Fibroblast of skin of scalp (primary cell): Measurements from ENCODE around the gene DR1.
"Not testable (repeated sequence)": the region's sequence is repeated elsewhere in the genome, so short reads cannot be mapped to it uniquely, and the experiment has no call there.

Experiments
- DNase-seq: peaks from one replicate; pipeline ENCODE4 v3.0.0-alpha.2; 2013

Gene DR1

DNA sequence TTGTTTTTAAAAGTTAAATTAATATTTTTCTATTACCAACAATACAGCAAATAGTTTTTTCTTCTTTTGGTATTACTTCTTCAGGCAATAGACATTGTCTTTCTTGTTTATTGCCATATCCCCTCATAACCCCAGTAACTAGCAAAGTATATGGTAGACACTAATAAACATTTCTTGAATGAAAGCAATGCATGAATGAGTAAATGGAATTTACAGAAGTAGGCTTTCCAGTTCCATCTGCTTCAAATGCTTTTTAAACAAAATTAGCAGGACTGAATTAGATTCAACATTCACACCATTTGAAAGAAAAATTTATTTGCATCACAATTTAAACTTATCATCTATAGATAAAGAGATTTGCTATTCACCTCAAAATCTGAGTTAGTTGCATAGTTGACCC is 5.6 kb upstream of the DR1 start:
- DNase-seq = no peak

DNA sequence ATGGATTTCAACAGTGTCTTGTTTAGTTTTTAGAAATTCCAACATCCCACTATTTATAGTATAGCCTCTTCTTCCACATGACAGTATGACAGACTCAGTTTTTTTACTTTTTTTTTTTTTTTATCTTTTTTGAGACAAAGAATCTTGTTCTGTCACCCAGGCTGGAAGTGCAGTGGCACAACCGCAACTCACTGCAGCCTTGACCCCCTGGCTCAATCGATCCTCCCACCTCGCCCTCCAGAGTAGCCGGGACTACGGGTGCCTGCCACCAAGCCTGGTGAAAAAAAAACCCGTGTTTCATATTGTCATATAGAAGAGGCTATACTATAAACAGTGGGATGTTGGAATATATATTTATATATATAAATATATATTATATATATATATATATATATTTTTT is 1.2 kb upstream of the DR1 start:
- no peak for DNase-seq

- no peak for DNase-seq
These were observed 648 bp upstream of the DR1 start for GRCh38 chr1:93344886-93345632.

DNA sequence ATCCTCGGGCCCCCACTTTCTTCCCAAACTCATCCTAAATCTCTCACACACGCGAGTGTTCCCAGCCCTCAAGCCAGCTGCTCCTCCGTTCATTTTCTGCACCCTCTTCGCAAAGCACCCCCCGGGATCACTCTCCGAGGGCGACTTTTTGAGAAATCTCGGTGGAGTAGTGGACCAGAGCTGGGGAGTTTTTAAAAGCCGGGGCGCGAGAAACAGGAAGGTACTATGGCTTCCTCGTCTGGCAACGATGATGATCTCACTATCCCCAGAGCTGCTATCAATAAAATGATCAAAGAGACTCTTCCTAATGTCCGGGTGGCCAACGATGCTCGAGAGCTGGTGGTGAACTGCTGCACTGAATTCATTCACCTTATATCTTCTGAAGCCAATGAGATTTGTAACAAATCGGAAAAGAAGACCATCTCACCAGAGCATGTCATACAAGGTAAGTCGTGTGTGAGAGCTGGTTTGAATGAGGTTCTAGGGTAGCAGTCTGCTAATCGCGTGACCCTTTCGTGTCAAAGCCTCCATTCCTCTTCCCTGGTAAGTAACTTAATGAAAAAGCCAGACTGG is 800 bp downstream of the DR1 start:
- no peak for DNase-seq

DNA sequence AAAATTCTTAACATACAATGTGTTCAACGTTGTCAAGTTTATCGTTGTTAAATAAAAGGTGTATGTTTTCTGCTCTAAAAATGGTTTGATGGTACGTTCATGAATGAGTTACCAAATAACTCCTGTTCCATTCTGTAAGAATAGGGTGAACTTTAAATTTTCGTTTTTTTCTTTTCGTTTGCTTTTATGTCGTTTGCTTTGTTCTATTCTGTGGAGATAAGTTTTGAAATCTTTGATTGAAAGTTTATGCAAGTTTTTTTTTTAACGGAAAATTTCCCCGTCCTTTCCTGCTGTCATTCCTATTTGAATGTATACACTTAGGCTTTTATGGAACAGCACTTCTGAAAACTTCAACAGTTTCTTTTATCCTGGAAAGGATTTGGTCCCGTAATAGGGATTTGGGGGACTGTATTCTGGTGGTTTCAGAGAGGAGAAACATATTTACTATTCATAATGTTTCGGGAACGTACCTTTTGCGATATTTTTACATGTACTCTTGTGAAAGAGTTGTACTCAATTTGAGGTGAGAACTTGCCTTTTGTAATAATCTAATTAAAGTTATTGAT is 1.7 kb downstream of the DR1 start:
- no peak for DNase-seq

GRCh38 chr1:93348104-93348728 is 2.5 kb downstream of the DR1 start:
- no peak for DNase-seq

DNA sequence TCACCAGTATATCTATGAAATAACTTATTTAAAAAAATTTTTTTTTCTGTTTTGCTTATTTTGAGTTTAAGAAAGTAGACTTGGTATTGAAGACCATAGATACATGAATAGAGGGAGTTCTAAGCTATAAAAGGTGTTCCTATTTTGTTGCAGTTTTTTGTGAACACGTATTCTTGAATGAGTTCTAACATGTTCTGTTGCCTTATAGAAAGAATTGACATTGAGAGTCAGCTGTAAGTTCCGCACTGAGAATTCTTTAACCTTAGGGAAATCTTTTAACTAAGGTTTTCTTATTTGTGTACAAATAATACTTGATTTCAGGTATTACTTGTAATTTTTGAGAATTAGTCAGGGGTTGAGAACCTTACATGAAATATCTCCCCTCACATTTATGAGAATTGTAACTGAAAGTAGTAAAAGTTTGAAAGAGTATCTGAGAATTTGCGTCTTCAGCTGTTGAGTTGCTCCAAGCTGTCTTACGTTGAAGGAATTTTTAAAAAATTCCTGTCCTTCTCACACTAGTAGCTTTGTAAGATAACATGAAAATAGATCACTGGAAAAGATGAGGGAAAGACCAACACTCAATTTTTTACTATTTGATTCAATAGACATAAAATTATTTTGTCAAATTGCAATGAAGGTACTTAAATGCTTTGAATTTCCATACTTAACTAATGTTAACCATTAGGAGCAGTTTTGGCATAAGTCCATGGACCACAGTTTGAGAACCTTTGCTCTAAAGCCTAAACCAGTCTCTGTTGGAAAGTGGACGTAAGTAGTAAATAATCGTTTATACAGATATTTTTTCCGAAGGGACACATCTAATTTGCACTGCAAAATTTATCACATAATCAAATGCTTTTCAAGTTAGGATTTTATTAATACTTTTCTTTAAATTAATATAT is 3.8 kb downstream of the DR1 start:
- DNase-seq = no peak

DNA sequence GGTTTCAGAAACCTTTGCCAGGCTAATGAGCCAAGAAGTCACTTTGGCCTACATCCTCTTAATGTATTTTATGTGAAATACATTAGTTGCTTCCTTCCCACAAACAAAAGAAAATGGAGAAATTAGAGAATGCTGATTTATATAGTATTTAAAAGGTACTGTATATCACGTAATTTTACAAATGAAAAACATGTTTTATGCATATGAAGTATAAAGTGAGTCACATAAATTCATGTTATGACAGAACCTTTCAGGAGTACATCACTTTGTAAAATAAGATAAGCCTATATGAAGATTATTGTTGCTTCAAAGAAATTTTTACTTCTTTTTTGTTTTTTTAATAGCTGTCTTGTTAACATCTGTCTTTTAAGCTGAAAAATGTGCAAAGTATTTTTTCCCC is 4.6 kb downstream of the DR1 start:
- DNase-seq = no peak

GRCh38 chr1:93350875-93351274 is 5.2 kb downstream of the DR1 start:
- no peak for DNase-seq

DNA sequence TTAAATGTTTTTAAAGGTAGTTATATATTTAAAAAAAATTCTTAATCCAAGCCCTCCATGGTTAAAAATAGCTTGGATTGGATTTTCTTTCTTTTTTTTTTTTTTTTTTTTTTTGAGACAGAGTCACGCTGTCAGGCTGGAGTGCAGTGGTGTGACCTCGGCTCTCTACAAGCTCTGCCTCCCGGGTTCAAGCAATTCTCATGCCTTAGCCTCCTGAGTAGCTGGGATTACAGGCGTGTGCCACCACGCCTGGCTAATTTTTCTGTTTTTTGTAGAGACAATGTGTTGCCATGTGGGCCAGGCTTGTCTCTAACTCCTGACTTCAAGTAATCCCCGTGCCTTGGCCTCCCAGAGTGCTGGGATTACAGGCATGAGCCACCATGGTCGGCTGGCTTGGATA is 5.6 kb downstream of the DR1 start:
- not testable (repeated sequence) for DNase-seq

DNA sequence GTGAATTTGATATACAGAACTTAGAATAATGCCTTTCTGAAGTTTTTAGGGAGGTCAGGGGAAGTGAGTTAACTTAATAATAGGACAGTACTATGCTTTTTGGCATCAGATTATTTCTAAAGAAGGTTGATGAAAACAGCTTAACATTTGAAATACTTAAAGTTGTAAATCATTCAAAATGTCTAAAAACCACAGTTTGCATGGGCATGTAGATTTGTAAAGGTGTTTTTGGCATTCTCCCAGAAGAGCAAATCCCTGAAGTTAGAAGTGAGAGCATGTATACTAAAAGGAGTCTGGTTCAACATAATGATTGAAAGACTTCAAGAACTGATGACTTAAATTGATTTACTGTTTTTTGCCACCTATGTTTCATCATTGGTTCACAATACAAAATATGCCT is 6.7 kb downstream of the DR1 start:
- no peak for DNase-seq

DNA sequence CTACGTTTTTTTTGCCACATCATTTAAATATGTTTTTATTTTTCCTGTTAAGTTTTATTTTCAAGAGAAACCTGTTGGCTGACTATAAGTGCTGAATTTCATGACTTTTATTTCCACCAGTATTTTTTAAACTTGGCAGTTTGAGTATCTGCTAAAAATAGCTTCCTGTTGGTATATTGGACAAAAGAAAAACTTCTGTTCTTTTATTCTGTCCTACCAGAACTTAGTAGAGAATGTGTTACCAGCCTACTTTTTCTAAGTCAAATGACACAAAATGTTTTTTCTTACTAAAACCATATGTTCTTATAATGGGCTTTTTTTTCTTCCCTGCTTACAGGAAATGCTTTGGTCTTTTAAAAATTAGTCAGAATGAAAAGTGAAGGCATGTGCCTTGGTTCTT is 7.6 kb downstream of the DR1 start:
- peak; percentile 53 for DNase-seq

DNA sequence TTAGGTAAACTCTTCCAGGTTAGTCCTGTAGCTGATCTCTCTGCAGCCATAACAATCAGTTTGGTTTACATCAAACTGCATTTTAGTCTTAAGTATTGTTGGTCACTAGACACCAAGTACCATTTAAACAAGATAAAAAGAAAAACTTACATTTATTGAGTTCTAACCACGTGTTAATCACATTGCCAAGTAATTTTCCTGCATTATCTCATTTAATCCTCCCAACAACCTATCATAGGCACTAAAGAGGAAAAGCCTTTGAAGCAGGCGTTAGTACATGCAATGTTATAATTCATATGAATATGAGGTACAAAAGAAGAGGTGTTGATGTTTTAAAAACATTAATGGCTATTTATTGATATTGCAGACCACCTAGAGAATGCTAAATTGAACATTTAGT is 9.0 kb downstream of the DR1 start:
- no peak for DNase-seq

- DNase-seq = no peak
These were observed 11.5 kb downstream of the DR1 start for GRCh38 chr1:93357242-93357641.

- no peak for DNase-seq
These were observed 12.6 kb downstream of the DR1 start for GRCh38 chr1:93358293-93358692.

DNA sequence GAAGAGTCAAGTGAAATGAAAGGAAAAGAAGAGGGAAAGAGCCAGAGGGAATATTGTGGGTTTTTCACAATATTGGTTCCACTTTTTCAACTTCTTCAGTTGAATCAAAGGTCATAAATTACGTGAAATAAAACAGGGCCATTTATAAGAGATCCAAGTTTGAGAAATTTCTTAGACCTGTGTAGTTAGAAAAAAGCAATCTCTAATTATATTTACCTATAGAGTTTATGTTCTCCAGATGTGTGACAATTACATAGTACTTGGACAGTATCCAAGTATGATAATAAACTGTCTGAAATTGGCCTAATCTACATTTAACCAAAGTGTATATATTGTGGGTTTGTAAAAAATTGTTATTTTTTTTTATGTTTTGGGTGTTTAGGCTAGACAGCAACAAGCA is 14.4 kb downstream of the DR1 start:
- DNase-seq = no peak

DNA sequence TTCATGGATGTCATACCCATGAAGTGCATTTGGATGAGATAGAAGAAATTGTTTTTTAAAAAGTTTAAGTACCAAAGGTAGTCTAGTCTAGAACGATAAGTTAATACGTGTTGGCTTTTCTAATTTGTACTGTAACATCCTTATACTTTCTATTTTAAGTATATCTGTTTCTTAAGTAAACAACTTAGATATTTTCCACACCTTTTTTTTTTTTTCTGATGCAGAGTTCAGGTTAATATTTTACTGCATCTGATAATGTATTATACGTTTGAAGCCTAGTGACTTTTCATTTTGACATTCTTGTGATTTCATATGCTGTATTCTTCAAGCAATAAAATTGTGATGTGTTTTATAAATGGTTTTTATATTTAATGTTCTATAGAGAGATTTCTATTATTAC is 16.5 kb downstream of the DR1 start:
- DNase-seq = no peak

- no peak for DNase-seq
These were observed 20.1 kb downstream of the DR1 start for GRCh38 chr1:93365813-93366212.

DNA sequence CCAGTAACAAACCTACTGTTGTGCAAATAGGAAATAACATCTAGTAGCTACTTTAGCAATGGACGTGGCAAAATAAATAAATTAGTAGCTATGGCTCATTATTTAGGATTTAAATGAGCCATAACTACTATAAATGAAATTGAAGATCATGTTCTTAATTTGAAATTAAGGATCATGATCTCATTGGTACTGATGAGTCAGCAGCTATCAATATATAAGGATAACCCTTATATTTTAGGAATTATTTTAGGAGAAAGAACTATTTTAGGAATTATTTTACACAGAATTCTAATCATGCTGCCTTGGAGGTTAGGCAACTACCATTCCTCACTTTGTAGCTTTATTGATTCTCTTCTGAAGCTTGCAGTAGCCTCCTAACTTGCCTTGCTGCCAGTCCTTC is 24.0 kb downstream of the DR1 start:
- DNase-seq = no peak

- DNase-seq = no peak
These were observed 28.8 kb downstream of the DR1 start for GRCh38 chr1:93374334-93375106.

DNA sequence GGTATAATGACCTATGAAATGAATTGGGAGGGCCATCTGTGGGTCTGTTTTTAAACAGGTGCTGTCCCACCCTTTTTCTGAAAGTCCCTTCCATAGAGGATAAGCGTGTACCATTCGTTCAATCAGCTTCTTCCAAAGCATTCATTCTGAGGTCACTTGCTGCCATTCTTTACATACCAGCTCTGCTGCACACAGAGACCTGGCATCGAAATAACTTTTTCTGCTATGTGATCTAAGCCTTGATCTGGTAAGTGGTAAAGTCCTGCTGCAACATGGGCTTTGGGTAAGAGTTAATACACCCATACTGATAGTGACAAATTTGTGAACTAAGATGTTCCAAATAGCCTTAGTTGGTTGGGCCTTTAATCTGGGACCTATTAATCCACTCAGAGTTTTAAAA is 38.9 kb downstream of the DR1 start:
- peak; percentile 31 for DNase-seq

DNA sequence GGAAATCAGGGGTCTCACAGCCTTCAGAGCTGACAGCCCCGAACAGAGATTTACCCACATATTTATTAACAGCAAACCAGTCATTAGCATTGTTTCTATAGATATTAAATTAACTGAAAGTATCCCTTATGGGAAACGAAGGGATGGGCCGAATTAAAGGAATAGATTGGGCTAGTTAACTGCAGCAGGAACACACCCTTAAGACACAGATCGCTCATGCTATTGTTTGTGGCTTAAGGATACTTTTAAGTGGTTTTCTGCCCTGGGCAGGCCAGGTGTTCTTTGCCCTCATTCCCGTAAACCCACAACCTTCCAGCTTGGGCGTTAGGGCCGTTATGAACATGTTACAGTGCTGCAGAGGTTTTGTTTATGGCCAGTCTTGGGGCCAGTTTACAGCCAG is 40.6 kb downstream of the DR1 start:
- not testable (repeated sequence) for DNase-seq
